HEK293T (cell line): ENCODE measurements around the gene TGFBR3.

Experiments used
- CTCF ChIA-PET: fragments of 350-600 bp; formaldehyde crosslinking; extraction: SDS; loops from one replicate; lab custom pipeline; 2021; ENCODE audit warnings: antibody characterized with exemption, inconsistent platforms; lab: Yijun Ruan, JAX
- POLR2A ChIA-PET: fragments of 350-600 bp; formaldehyde crosslinking; extraction: SDS; loops from one replicate; lab custom pipeline; 2020; ENCODE audit warnings: antibody characterized with exemption, inconsistent platforms; lab: Yijun Ruan, JAX
- DNase-seq: peaks from one replicate; pipeline ENCODE4 v3.0.0; 2012; ENCODE audit warnings: mixed read lengths; ENCODE audit errors: extremely low spot score
- ARNT ChIP-seq: fragments of 450-650 bp; IDR thresholded peaks from 2 replicates; pipeline ENCODE4 v1.6.1; 2017; ENCODE audit warnings: mild to moderate bottlenecking
- BHLHE40 ChIP-seq: fragments of 450-650 bp; IDR thresholded peaks from 2 replicates; pipeline ENCODE4 v1.6.1; 2016; ENCODE audit warnings: mild to moderate bottlenecking, moderate library complexity, borderline replicate concordance
- CTBP1 ChIP-seq: fragments of 450-650 bp; IDR thresholded peaks from 2 replicates; pipeline ENCODE4 v1.6.1; 2016; ENCODE audit warnings: borderline replicate concordance
- ELF4 ChIP-seq: fragments of 450-650 bp; IDR thresholded peaks from 2 replicates; pipeline ENCODE4 v1.6.1; 2017; ENCODE audit warnings: antibody characterized with exemption
- FOXA1 ChIP-seq: fragments of 450-650 bp; IDR thresholded peaks from 2 replicates; pipeline ENCODE4 v1.6.1; 2016; ENCODE audit warnings: mild to moderate bottlenecking
- FOXK2 ChIP-seq: fragments of 450-650 bp; IDR thresholded peaks from 2 replicates; pipeline ENCODE4 v1.6.1; 2016; ENCODE audit warnings: mild to moderate bottlenecking
- FOXM1 ChIP-seq: fragments of 450-650 bp; IDR thresholded peaks from 2 replicates; pipeline ENCODE4 v1.6.1; 2017; ENCODE audit warnings: mild to moderate bottlenecking, borderline replicate concordance
- HDGF ChIP-seq: fragments of 450-650 bp; IDR thresholded peaks from 2 replicates; pipeline ENCODE4 v1.6.1; 2017; ENCODE audit warnings: antibody characterized with exemption, borderline replicate concordance
- L3MBTL2 ChIP-seq: fragments of 450-650 bp; conservative IDR thresholded peaks from 2 replicates; pipeline ENCODE4 v1.6.1; 2016; ENCODE audit warnings: mild to moderate bottlenecking
- LEF1 ChIP-seq: fragments of 450-650 bp; IDR thresholded peaks from 2 replicates; pipeline ENCODE4 v1.6.1; 2017; ENCODE audit warnings: mild to moderate bottlenecking, borderline replicate concordance
- NFRKB ChIP-seq: fragments of 450-650 bp; IDR thresholded peaks from 2 replicates; pipeline ENCODE4 v1.6.1; 2016; ENCODE audit warnings: mild to moderate bottlenecking, moderate library complexity
- PKNOX1 ChIP-seq: fragments of 450-650 bp; IDR thresholded peaks from 2 replicates; pipeline ENCODE4 v1.6.1; 2016
- SP1 ChIP-seq: fragments of 450-650 bp; IDR thresholded peaks from 2 replicates; pipeline ENCODE4 v1.6.1; 2017
- SUZ12 ChIP-seq: fragments of 450-650 bp; IDR thresholded peaks from 2 replicates; pipeline ENCODE4 v1.6.1; 2016; ENCODE audit warnings: mild to moderate bottlenecking
- TARDBP ChIP-seq: fragments of 450-650 bp; IDR thresholded peaks from 2 replicates; pipeline ENCODE4 v1.6.1; 2016
- ZNF384 ChIP-seq: fragments of 450-650 bp; IDR thresholded peaks from 2 replicates; pipeline ENCODE4 v1.6.1; 2016

Gene TGFBR3

GRCh38 chr1:91851130-91852010 lies 34.6 kb downstream of the TGFBR3 start:
- CTCF ChIA-PET, result interaction anchor here (0.6 to 1.4 kb wide), 4 partner anchors 9 to 824 kb away, joined by 3 read pairs; no protein-coding TSS in a partner anchor
- TF ChIP-seq L3MBTL2 (peak; percentile 71), TARDBP (no peak)
- POLR2A ChIA-PET, result interaction anchor here (1.0 to 1.5 kb wide), 3 partner anchors 13 to 67 kb away, joined by 3 to 9 read pairs (median 3); no protein-coding TSS in a partner anchor
- peak; percentile 74 for DNase-seq

- no peak for DNase-seq
- TF ChIP-seq L3MBTL2, result no peak
- TF ChIP-seq FOXM1, result no peak
- no peak for TF ChIP-seq FOXK2
- no peak for TF ChIP-seq SUZ12
- TF ChIP-seq PKNOX1, result no peak
- no peak for TF ChIP-seq ELF4
- TF ChIP-seq LEF1, result no peak
- no peak for TF ChIP-seq BHLHE40
- no peak for TF ChIP-seq SP1
- TF ChIP-seq TARDBP, result no peak
- TF ChIP-seq CTBP1, result no peak
- TF ChIP-seq ZNF384, result no peak
- TF ChIP-seq ARNT, result no peak
- no peak for TF ChIP-seq FOXA1
- no peak for TF ChIP-seq NFRKB
- TF ChIP-seq HDGF, result no peak
- ChIA-PET POLR2A (interaction anchor here (1.4 to 1.5 kb wide), 2 partner anchors 13 to 66 kb away, joined by 3 to 9 read pairs; no protein-coding TSS in a partner anchor), CTCF (interaction anchor here (1.0 to 1.4 kb wide), 2 partner anchors 9 to 21 kb away, joined by 3 read pairs; no protein-coding TSS in a partner anchor)
These were observed 35.2 kb downstream of the TGFBR3 start for GRCh38 chr1:91850708-91851107.

DNA sequence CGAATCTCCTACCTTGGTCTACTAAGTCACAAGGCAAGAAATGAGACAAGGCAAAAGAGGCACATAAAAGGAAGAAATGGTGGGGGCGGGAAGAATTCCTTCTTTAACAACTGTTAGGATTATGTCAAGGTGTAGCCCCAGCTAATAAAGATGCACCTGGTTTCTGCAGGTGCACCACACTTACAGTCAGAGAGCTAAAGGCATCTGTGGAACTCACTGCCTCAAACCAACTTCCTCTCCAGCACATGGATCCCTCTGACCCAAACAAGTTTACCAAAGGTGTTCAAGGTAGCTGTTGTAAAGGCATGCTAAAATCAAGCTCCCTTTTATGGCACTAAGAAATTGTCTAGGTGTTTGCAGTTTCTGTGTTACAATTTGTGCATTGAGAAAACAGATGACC lies 38.1 kb downstream of the TGFBR3 start:
- DNase-seq, result no peak
- CTCF ChIA-PET, result interaction anchor here (0.6 kb wide), 1 partner anchor 99 kb away, joined by 3 read pairs; no protein-coding TSS in a partner anchor
- POLR2A ChIA-PET, result no interaction called here
- no peak for TF ChIP-seq TARDBP
- no peak for TF ChIP-seq LEF1
- TF ChIP-seq ARNT, result no peak
- no peak for TF ChIP-seq FOXK2
- no peak for TF ChIP-seq SUZ12
- no peak for TF ChIP-seq HDGF
- TF ChIP-seq ELF4, result no peak
- no peak for TF ChIP-seq FOXM1
- TF ChIP-seq CTBP1, result no peak
- TF ChIP-seq BHLHE40, result no peak
- TF ChIP-seq SP1, result no peak
- no peak for TF ChIP-seq NFRKB
- no peak for TF ChIP-seq PKNOX1
- no peak for TF ChIP-seq FOXA1
- TF ChIP-seq ZNF384, result no peak
- no peak for TF ChIP-seq L3MBTL2

DNA sequence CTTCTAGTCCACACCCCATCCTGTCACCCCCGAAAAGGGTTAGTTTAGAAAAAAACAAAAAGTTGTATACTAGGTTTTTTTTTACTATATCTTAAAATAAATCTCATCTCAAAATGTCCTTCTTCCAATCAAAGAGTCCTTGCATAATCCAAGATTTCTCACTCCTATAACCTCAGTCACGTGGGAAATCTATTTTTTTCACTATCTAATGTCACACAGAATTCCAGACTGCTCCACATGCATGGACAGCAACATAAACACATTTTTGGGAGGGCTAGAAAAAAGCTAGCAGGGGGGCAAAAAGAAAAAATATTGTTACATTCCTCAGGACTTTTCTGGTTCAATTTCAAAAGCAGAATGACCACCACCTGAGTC lies 39.3 kb downstream of the TGFBR3 start:
- TF ChIP-seq LEF1, result no peak
- TF ChIP-seq ARNT, result no peak
- no peak for TF ChIP-seq SUZ12
- no peak for TF ChIP-seq L3MBTL2
- no peak for TF ChIP-seq ELF4
- no peak for TF ChIP-seq HDGF
- TF ChIP-seq FOXK2, result no peak
- TF ChIP-seq FOXA1, result no peak
- TF ChIP-seq ZNF384, result no peak
- no peak for DNase-seq
- POLR2A ChIA-PET, result interaction anchor here (1.7 kb wide), 1 partner anchor 17 kb away, joined by 12 read pairs; no protein-coding TSS in a partner anchor
- CTCF ChIA-PET, result interaction anchor here (0.9 to 1.5 kb wide), 2 partner anchors 11 to 51 kb away, joined by 3 to 5 read pairs; no protein-coding TSS in a partner anchor

DNA sequence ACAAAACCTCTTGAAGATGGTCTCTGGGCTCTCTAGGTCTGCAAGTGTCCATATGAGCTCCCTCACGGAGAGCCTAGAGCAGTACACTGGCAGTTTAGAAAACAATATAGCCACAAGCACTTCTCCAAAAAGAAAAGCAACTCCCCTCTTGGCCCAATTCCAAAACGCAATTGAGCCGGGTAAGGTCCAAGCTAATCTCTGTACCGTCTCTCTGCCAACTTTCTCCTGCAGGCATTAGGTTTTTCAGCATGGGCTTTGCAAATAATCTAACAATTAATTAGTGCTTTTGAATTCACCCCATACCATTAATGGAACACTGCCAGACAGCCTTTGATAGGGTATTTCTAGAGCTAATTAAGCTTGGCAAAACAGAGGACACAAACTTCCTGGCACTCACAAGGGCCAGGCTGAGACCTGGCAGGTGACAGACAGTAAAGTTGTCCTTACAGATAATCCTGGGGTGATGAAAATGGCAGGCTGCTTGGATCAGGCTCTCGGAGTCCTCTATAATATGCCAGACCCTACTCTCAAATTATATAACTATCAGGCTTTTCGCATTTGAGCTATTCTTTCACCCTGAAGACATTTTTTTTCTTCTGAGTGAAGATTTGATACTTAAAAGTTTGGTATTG lies 39.8 kb downstream of the TGFBR3 start:
- POLR2A ChIA-PET, result interaction anchor here (0.9 to 1.7 kb wide), 2 partner anchors 10 to 18 kb away, joined by 3 to 12 read pairs; no protein-coding TSS in a partner anchor

More for the DNA sequence above, 39.8 kb downstream of the TGFBR3 start:
- CTCF ChIA-PET, result interaction anchor here (0.8 to 1.5 kb wide), 3 partner anchors 10 to 173 kb away, joined by 3 to 5 read pairs (median 3); no protein-coding TSS in a partner anchor
- no peak for TF ChIP-seq SP1
- no peak for TF ChIP-seq TARDBP
- no peak for TF ChIP-seq ZNF384
- no peak for TF ChIP-seq FOXK2
- no peak for TF ChIP-seq BHLHE40
- TF ChIP-seq ARNT, result no peak
- no peak for TF ChIP-seq LEF1
- TF ChIP-seq PKNOX1, result no peak
- no peak for TF ChIP-seq ELF4
- no peak for TF ChIP-seq FOXM1
- TF ChIP-seq L3MBTL2, result no peak
- no peak for TF ChIP-seq HDGF
- no peak for TF ChIP-seq CTBP1
- no peak for TF ChIP-seq FOXA1
- no peak for TF ChIP-seq SUZ12
- TF ChIP-seq NFRKB, result no peak
- DNase-seq, result peak; percentile 70
